ENCODE results near the gene PJA2. TPM values are rescaled to one million over a fixed set of nuclear protein-coding genes. Genes with fewer than 3 reads are reported as not detected.

The PJA2 gene
- total and polyA plus RNA-seq, 2 donors (not counting 1 experiment from before 2014, with no cell fraction given): 21.3 to 90.4 TPM

DNA sequence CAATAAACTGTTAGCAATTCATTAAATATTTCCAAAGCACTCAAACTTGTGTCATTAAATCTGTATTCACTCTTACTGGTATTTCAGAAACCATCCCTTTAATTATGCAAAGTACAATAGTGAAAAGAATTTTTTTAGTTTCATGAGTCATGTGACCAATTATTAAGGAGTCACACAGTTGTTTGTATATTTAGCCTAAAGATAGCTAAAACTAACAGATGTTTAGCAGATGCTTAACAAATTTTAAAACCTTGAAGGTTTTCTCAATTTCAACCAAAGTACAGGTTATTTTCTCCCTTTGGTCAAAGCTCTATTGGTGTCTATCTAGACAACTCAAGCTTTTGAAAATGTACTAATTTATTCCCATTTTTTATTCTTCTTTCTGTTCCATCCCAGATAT lies 44.1 kb downstream of the PJA2 start:
- peaks cover 4% of the 10 kb centered on the region for H3K4me1 Mint-ChIP-seq
- H3K79me2 ChIP-seq (ENCODE audit: control insufficient read depth, insufficient read depth, low read length): peaks cover 26% of the 10 kb centered on the region
- peaks cover 0 to 8% (median 7%) of the 10 kb centered on the region in 3 donors for H3K9me3 ChIP-seq (ENCODE audit: control extremely low read depth in 1 of 3, control insufficient read depth in 2 of 3, insufficient read depth in 1 of 3, low read length in 2 of 3)
- no peak overlapping the region for H3K4me3 Mint-ChIP-seq
- DNase-seq (no peak), ATAC-seq (ENCODE audit: low read depth) (no peak)
- H3K36me3 ChIP-seq (replicated peaks in 1 of 2; ENCODE audit: control extremely low read depth in 1 of 2, control insufficient read depth in 1 of 2, extremely low read depth in 1 of 2, insufficient read depth in 2 of 2, low read length in 1 of 2): peaks cover 14 to 56% of the 10 kb centered on the region in 2 experiments
- no peak overlapping the region for H3K27ac ChIP-seq (ENCODE audit: low read length in 2 of 2)
- H3K4me1 ChIP-seq (ENCODE audit: control insufficient read depth in 2 of 2, insufficient read depth in 2 of 2, low read length in 2 of 2): no peaks in the 10 kb centered on the region
- CTCF ChIA-PET: interaction anchor here (1.3 kb wide), 1 partner anchor 678 kb away, joined by 3 read pairs; no protein-coding TSS in a partner anchor
- no peaks in the 10 kb centered on the region for H3K27me3 Mint-ChIP-seq
- POLR2A ChIA-PET: no interaction called here
- no peak overlapping the region for H3K4me3 ChIP-seq (ENCODE audit: control extremely low read depth in 1 of 5, extremely low read depth in 1 of 5, insufficient read depth in 1 of 5, low read depth in 2 of 5, low read length in 4 of 5)
- no peak overlapping the region for H3K27ac Mint-ChIP-seq
- no peak overlapping the region for H3K4me2 ChIP-seq (replicated peaks; ENCODE audit: low read depth, low read length, poor library complexity, severe bottlenecking)
- H3K9ac ChIP-seq (ENCODE audit: low read length): no peak overlapping the region
- no peak overlapping the region for H2AFZ ChIP-seq (ENCODE audit: insufficient read depth, low read depth, low read length, poor library complexity, severe bottlenecking)
- H3K27me3 ChIP-seq (replicated peaks in 1 of 4; ENCODE audit: control extremely low read depth in 1 of 4, control insufficient read depth in 3 of 4, insufficient read depth in 4 of 4, low read length in 3 of 4): no peaks in the 10 kb centered on the region
- peaks cover 44% of the 10 kb centered on the region for H4K20me1 ChIP-seq (ENCODE audit: control insufficient read depth, insufficient read depth, low read length, poor library complexity, severe bottlenecking)
- peaks cover 3% of the 10 kb centered on the region for H3K9me3 Mint-ChIP-seq (ENCODE audit: insufficient read depth)
- TF ChIP-seq EZH2 (IDR thresholded peaks at IDR 0.05; ENCODE audit: borderline replicate concordance, insufficient read depth, low read depth, low read length, poor library complexity, severe bottlenecking): no peak
- TF ChIP-seq, protein P1, sequence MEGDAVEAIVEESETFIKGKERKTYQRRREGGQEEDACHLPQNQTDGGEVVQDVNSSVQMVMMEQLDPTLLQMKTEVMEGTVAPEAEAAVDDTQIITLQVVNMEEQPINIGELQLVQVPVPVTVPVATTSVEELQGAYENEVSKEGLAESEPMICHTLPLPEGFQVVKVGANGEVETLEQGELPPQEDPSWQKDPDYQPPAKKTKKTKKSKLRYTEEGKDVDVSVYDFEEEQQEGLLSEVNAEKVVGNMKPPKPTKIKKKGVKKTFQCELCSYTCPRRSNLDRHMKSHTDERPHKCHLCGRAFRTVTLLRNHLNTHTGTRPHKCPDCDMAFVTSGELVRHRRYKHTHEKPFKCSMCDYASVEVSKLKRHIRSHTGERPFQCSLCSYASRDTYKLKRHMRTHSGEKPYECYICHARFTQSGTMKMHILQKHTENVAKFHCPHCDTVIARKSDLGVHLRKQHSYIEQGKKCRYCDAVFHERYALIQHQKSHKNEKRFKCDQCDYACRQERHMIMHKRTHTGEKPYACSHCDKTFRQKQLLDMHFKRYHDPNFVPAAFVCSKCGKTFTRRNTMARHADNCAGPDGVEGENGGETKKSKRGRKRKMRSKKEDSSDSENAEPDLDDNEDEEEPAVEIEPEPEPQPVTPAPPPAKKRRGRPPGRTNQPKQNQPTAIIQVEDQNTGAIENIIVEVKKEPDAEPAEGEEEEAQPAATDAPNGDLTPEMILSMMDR (IDR thresholded peaks at IDR 0.05): no peak
- intact Hi-C loops (cut with micrococcal nuclease): loop anchor here (5.0 kb wide), 1 partner anchor 42 kb away; the partner anchor contains the start of gene PJA2

GRCh38 chr5:109364977-109365376 lies 44.8 kb downstream of the PJA2 start:
- Mint-ChIP-seq H3K27me3 (no peaks in the 10 kb centered on the region), H3K4me3 (no peak overlapping the region), H3K4me1 (peaks cover 4% of the 10 kb centered on the region), H3K27ac (no peak overlapping the region), H3K9me3 (ENCODE audit: insufficient read depth) (peaks cover 3% of the 10 kb centered on the region)
- Histone ChIP-seq H3K4me2 (replicated peaks; ENCODE audit: low read depth, low read length, poor library complexity, severe bottlenecking) (no peak overlapping the region), H2AFZ (ENCODE audit: insufficient read depth, low read depth, low read length, poor library complexity, severe bottlenecking) (no peak overlapping the region), H3K36me3 (replicated peaks in 1 of 2; ENCODE audit: control extremely low read depth in 1 of 2, control insufficient read depth in 1 of 2, extremely low read depth in 1 of 2, insufficient read depth in 2 of 2, low read length in 1 of 2) (peaks cover 14 to 58% of the 10 kb centered on the region in 2 experiments), H4K20me1 (ENCODE audit: control insufficient read depth, insufficient read depth, low read length, poor library complexity, severe bottlenecking) (peaks cover 50% of the 10 kb centered on the region), H3K27ac (ENCODE audit: low read length in 2 of 2) (no peak overlapping the region), H3K27me3 (replicated peaks in 1 of 4; ENCODE audit: control extremely low read depth in 1 of 4, control insufficient read depth in 3 of 4, insufficient read depth in 4 of 4, low read length in 3 of 4) (no peaks in the 10 kb centered on the region), H3K9ac (ENCODE audit: low read length) (no peak overlapping the region), H3K9me3 (ENCODE audit: control extremely low read depth in 1 of 3, control insufficient read depth in 2 of 3, insufficient read depth in 1 of 3, low read length in 2 of 3) (peaks cover 0 to 8% (median 7%) of the 10 kb centered on the region in 3 donors), H3K4me1 (ENCODE audit: control insufficient read depth in 2 of 2, insufficient read depth in 2 of 2, low read length in 2 of 2) (no peaks in the 10 kb centered on the region), H3K4me3 (ENCODE audit: control extremely low read depth in 1 of 5, extremely low read depth in 1 of 5, insufficient read depth in 1 of 5, low read depth in 2 of 5, low read length in 4 of 5) (no peak overlapping the region), H3K79me2 (ENCODE audit: control insufficient read depth, insufficient read depth, low read length) (peaks cover 26% of the 10 kb centered on the region)
- CTCF ChIA-PET: interaction anchor here (0.7 to 1.3 kb wide), 2 partner anchors 677 to 679 kb away, joined by 3 to 4 read pairs; no protein-coding TSS in a partner anchor
- POLR2A ChIA-PET: no interaction called here
- intact Hi-C loops (cut with micrococcal nuclease): loop anchor here (5.0 kb wide), 1 partner anchor 42 kb away; the partner anchor contains the start of gene PJA2
- ATAC-seq (ENCODE audit: low read depth) (no peak), DNase-seq (no peak)
- TF ChIP-seq, protein P1 (IDR thresholded peaks at IDR 0.05): no peak
- TF ChIP-seq EZH2 (IDR thresholded peaks at IDR 0.05; ENCODE audit: borderline replicate concordance, insufficient read depth, low read depth, low read length, poor library complexity, severe bottlenecking): no peak
- WGBS (ENCODE audit: insufficient coverage): no CpG with 5 or more reads among the region's 3 CpGs
